HepG2 (cell line): ENCODE data around the gene PGM5. TPM values are rescaled to one million over a fixed set of nuclear protein-coding genes. Genes with fewer than 3 reads are reported as not detected.
"Not testable (repeated sequence)": the region's sequence is repeated elsewhere in the genome, so short reads cannot be mapped to it uniquely, and the experiment has no call there.

Experiments used
- ATAC-seq: fragments of 200-7000 bp; cut with Tn5 transposase; 3 replicates; pipeline ENCODE4 v1.9.1; 2020; ENCODE audit warnings: mild to moderate bottlenecking, moderate library complexity
- BruUV-seq: library from RNA; stranded (reverse); fragments of 400-500 nt; replicated peaks from 2 replicates; lab custom pipeline; 2021; lab: Mats Ljungman, UMichigan
- CTCF ChIA-PET: fragments of 300-600 bp; formaldehyde crosslinking; extraction: SDS; loops from one replicate; lab custom pipeline; 2021; ENCODE audit warnings: low total read pairs, inconsistent platforms, low intra/inter-chr PET ratio; lab: Yijun Ruan, JAX
- POLR2A ChIA-PET: fragments of 350-600 bp; sonication (Branson Sonifier 250); formaldehyde crosslinking; loops from one replicate; lab custom pipeline; 2020; ENCODE audit warnings: antibody characterized with exemption, inconsistent platforms; lab: Yijun Ruan, JAX
- DNase-seq: peaks from one replicate; pipeline ENCODE4 v3.0.0-alpha.2; 2015; ENCODE audit warnings: low spot score
- FAIRE-seq: peaks from 3 replicates; lab custom pipeline; 2011; peaks lifted over from hg19 to GRCh38; lab: Jason Lieb, UNC
- H2AFZ ChIP-seq: one replicate; pipeline ENCODE4 v1.6.1; 2011; ENCODE audit warnings: low read length, inconsistent platforms
- H3K27ac ChIP-seq: fragments of 300-600 bp; 3 replicates; pipeline ENCODE4 v1.8.0; 2011; ENCODE audit warnings: mixed run types, mild to moderate bottlenecking, mixed read lengths, low read length, inconsistent platforms; ENCODE audit not compliant: insufficient read depth; ENCODE audit errors: extremely low read length
- H3K27me3 ChIP-seq, 2 experiments: fragments of 200-600 bp in 1 of 2; 2 replicates in 1 of 2; 3 replicates in 1 of 2; pipeline versions ENCODE4 v1.6.0 to v1.8.0; 2011; ENCODE audit warnings: low read length in 2 of 2, mild to moderate bottlenecking in 2 of 2, moderate library complexity in 2 of 2, inconsistent platforms in 1 of 2; ENCODE audit not compliant: insufficient read depth in 2 of 2, control insufficient read depth in 1 of 2
- H3K36me3 ChIP-seq, 2 experiments: fragments of 200-600 bp in 1 of 2; replicated peaks in 1 of 2; 2 replicates in 1 of 2; 3 replicates in 1 of 2; pipeline versions ENCODE4 v1.5.1 to v1.8.0; 2011; ENCODE audit warnings: low read length in 2 of 2, inconsistent platforms in 1 of 2; ENCODE audit not compliant: insufficient read depth in 2 of 2, control insufficient read depth in 1 of 2
- H3K4me1 ChIP-seq: 2 replicates; pipeline ENCODE4 v1.5.1; 2012; ENCODE audit warnings: low read length, inconsistent platforms; ENCODE audit not compliant: insufficient read depth
- H3K4me2 ChIP-seq: 2 replicates; pipeline ENCODE4 v1.6.0; 2011; ENCODE audit warnings: low read depth, low read length, inconsistent platforms
- H3K4me3 ChIP-seq, 3 experiments: fragments of 200-600 bp in 1 of 3; sonication (generic), shearing (Covaris generic) in 1 of 3; replicated peaks in 1 of 3; 2 replicates each; pipeline ENCODE4 v1.5.1; 2011 to 2016; ENCODE audit warnings: low read length in 3 of 3, inconsistent platforms in 2 of 3, low read depth in 2 of 3, mild to moderate bottlenecking in 2 of 3, control low read depth in 1 of 3, mixed read lengths in 1 of 3; ENCODE audit not compliant: insufficient read depth in 1 of 3
- H3K79me2 ChIP-seq: one replicate; pipeline ENCODE4 v1.6.1; 2011; ENCODE audit warnings: low read length, inconsistent platforms; ENCODE audit not compliant: insufficient read depth
- H3K9ac ChIP-seq: 2 replicates; pipeline ENCODE4 v1.6.0; 2011; ENCODE audit warnings: mild to moderate bottlenecking, low read depth, low read length, inconsistent platforms; ENCODE audit not compliant: insufficient read depth
- H3K9me3 ChIP-seq: 2 replicates; pipeline ENCODE4 v1.5.1; 2012; ENCODE audit warnings: mild to moderate bottlenecking, low read length
- H4K20me1 ChIP-seq: 2 replicates; pipeline ENCODE4 v1.6.0; 2011; ENCODE audit warnings: inconsistent platforms, mild to moderate bottlenecking, low read length, moderate library complexity; ENCODE audit not compliant: insufficient read depth
- WGBS: methylation state at CpG from one replicate; pipeline ENCODE4 v1.1.6; 2017; ENCODE audit warnings: low lambda C conversion rate; 5-methylcytosine and 5-hydroxymethylcytosine counted together
- in situ Hi-C: cut with HindIII; loops from 2 replicates; pipeline ENCODE4 v1.10.0; 2017; ENCODE audit warnings: low pct_unique_long_range_greater_than_20kb; ENCODE audit not compliant: extremely low pct_ligation_motif_present
- intact Hi-C: fragments of 100-400 bp; cut with micrococcal nuclease; formaldehyde crosslinking; loops from one replicate; pipeline ENCODE4 v1.10.0; 2022; ENCODE audit not compliant: unreplicated experiment
- polyA plus RNA-seq, 8 experiments: library from polyadenylated mRNA; depleted of rRNA in 3 of 8; stranded (reverse) in 7 of 8; unstranded in 1 of 8; fragments of >200 nt; fragmentation: Illumina TruSeq in 4 of 8; extraction: Trizol in 4 of 8; gene quantifications; 2 replicates each; pipeline versions ENCODE4 v1.2.1 to v1.2.3, GENCODE V29; 2011 to 2016; ENCODE audit warnings: low read depth in 4 of 8, missing spikeins in 1 of 8, mixed read lengths in 1 of 8; ENCODE audit not compliant: insufficient read depth in 1 of 8
- total RNA-seq, 5 experiments: library from RNA; depleted of rRNA; stranded (reverse); fragments of >200 nt; fragmentation: Illumina TruSeq; extraction: Trizol; gene quantifications; 2 replicates each; pipeline ENCODE4 v1.2.3, GENCODE V29; 2016; ENCODE audit warnings: low read depth in 1 of 5

PGM5 gene
- total and polyA plus RNA-seq, 2 of the 13 experiments (the other 11 are each of a cell fraction or from before 2014, with no cell fraction given): not detected

GRCh38 chr9:68383894-68384293 is 27.5 kb downstream of the PGM5 start:
- FAIRE-seq, H4K20me1 ChIP-seq, BruUV-seq, H3K9ac ChIP-seq, intact Hi-C loops, DNase-seq, H3K4me1 ChIP-seq, H3K4me3 ChIP-seq, H3K36me3 ChIP-seq, in situ Hi-C loops, POLR2A ChIA-PET, ATAC-seq, H3K27me3 ChIP-seq, H3K4me2 ChIP-seq, H3K27ac ChIP-seq, CTCF ChIA-PET, H2AFZ ChIP-seq, H3K9me3 ChIP-seq, H3K79me2 ChIP-seq: not testable (repeated sequence)
- 28% methylated on average over 1 of the region's 1 CpG for WGBS

GRCh38 chr9:68389558-68389957 is 33.1 kb downstream of the PGM5 start:
- FAIRE-seq, ATAC-seq, POLR2A ChIA-PET, H2AFZ ChIP-seq, H3K4me1 ChIP-seq, BruUV-seq, intact Hi-C loops, H3K36me3 ChIP-seq, H4K20me1 ChIP-seq, H3K27me3 ChIP-seq, H3K4me3 ChIP-seq, H3K9me3 ChIP-seq, DNase-seq, in situ Hi-C loops, CTCF ChIA-PET, H3K4me2 ChIP-seq, H3K27ac ChIP-seq, H3K9ac ChIP-seq, H3K79me2 ChIP-seq: not testable (repeated sequence)
- 3% methylated on average over 4 of the region's 4 CpGs for WGBS

GRCh38 chr9:68390737-68391136 is 34.3 kb downstream of the PGM5 start:
- FAIRE-seq, H3K9ac ChIP-seq, intact Hi-C loops, H3K27me3 ChIP-seq, H3K4me3 ChIP-seq, DNase-seq, CTCF ChIA-PET, H3K36me3 ChIP-seq, H3K9me3 ChIP-seq, POLR2A ChIA-PET, in situ Hi-C loops, H3K79me2 ChIP-seq, H3K4me2 ChIP-seq, ATAC-seq, H2AFZ ChIP-seq, H3K4me1 ChIP-seq, H3K27ac ChIP-seq, H4K20me1 ChIP-seq, BruUV-seq: not testable (repeated sequence)
- WGBS: 35% methylated on average over 1 of the region's 1 CpG

- H3K27ac ChIP-seq, H2AFZ ChIP-seq, FAIRE-seq, CTCF ChIA-PET, in situ Hi-C loops, ATAC-seq, H3K27me3 ChIP-seq, H3K79me2 ChIP-seq, DNase-seq, H4K20me1 ChIP-seq, POLR2A ChIA-PET, H3K9ac ChIP-seq, H3K4me3 ChIP-seq, H3K4me1 ChIP-seq, H3K9me3 ChIP-seq, intact Hi-C loops, H3K4me2 ChIP-seq, H3K36me3 ChIP-seq, BruUV-seq: not testable (repeated sequence)
- WGBS: 0% methylated on average over 1 of the region's 1 CpG
Measured at GRCh38 chr9:68396411-68397094, 40.1 kb downstream of the PGM5 start.
